ENCODE measurements around the gene ZNF655. TPM values are rescaled to one million over a fixed set of nuclear protein-coding genes. Genes with fewer than 3 reads are reported as not detected.

The ZNF655 gene
- total RNA-seq, 1 donor from 2014 or later: 74.0 TPM

DNA sequence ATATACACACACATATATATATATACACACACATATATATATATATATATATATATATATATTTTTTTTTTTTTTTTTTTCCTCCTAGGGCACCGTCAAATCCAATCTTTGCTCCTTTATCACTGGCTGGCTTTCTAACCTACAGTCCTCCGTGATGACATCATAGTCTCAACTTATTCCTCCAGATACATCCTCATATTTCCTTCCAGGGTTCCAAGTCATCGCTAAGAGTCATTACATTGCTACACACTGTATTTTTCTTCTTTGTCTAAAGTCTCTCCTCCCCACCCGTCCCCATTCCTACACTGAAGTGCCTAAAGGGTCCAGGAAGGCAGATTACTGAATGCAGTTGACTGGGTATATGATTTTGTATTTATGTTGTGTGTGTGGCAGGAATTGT is 5.4 kb upstream of the ZNF655 start:
- Mint-ChIP-seq H3K9me3 (ENCODE audit: unreplicated experiment) (peaks cover 18% of the 10 kb centered on the region), H3K4me1 (ENCODE audit: low read depth, unreplicated experiment) (peaks cover 10% of the 10 kb centered on the region), H3K27me3 (ENCODE audit: unreplicated experiment) (peaks cover 9% of the 10 kb centered on the region), H3K27ac (ENCODE audit: unreplicated experiment) (no peak overlapping the region), H3K4me3 (ENCODE audit: unreplicated experiment) (peak overlapping the region; percentile 66), H3K36me3 (ENCODE audit: unreplicated experiment) (peaks cover 9% of the 10 kb centered on the region)
- TF ChIP-seq, protein P1, sequence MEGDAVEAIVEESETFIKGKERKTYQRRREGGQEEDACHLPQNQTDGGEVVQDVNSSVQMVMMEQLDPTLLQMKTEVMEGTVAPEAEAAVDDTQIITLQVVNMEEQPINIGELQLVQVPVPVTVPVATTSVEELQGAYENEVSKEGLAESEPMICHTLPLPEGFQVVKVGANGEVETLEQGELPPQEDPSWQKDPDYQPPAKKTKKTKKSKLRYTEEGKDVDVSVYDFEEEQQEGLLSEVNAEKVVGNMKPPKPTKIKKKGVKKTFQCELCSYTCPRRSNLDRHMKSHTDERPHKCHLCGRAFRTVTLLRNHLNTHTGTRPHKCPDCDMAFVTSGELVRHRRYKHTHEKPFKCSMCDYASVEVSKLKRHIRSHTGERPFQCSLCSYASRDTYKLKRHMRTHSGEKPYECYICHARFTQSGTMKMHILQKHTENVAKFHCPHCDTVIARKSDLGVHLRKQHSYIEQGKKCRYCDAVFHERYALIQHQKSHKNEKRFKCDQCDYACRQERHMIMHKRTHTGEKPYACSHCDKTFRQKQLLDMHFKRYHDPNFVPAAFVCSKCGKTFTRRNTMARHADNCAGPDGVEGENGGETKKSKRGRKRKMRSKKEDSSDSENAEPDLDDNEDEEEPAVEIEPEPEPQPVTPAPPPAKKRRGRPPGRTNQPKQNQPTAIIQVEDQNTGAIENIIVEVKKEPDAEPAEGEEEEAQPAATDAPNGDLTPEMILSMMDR (IDR thresholded peaks at IDR 0.05; ENCODE audit: partially characterized antibody, unreplicated experiment): no peak
- no peak for DNase-seq

DNA sequence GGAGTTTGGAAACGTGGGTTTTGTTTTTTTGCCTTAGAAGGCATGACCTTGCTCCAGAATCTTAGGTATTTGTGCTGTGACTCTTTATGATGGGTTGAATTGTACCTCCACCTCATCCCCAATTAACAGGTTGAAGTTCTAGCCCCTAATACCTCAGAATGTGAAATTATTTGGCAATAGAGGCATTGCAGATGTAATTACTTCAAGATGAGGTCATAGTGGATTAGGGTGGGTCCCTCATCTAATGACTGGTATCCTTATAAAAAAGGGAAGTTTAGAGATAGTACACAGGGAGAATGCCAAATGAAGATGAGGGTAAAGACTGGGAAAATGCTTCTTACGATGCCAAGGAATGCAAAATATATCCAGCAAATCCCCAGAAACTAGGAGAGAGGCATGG is 3.5 kb upstream of the ZNF655 start:
- peaks cover 19% of the 10 kb centered on the region for H3K9me3 Mint-ChIP-seq (ENCODE audit: unreplicated experiment)
- H3K27me3 Mint-ChIP-seq (ENCODE audit: unreplicated experiment): peaks cover 11% of the 10 kb centered on the region
- H3K4me1 Mint-ChIP-seq (ENCODE audit: low read depth, unreplicated experiment): peaks cover 10% of the 10 kb centered on the region
- TF ChIP-seq, protein P1 (IDR thresholded peaks at IDR 0.05; ENCODE audit: partially characterized antibody, unreplicated experiment): no peak
- H3K27ac Mint-ChIP-seq (ENCODE audit: unreplicated experiment): peak overlapping the region; percentile 1
- DNase-seq: no peak
- no peak overlapping the region for H3K4me3 Mint-ChIP-seq (ENCODE audit: unreplicated experiment)
- no peaks in the 10 kb centered on the region for H3K36me3 Mint-ChIP-seq (ENCODE audit: unreplicated experiment)

- peaks cover 12% of the 10 kb centered on the region for H3K4me1 Mint-ChIP-seq (ENCODE audit: low read depth, unreplicated experiment)
- H3K4me3 Mint-ChIP-seq (ENCODE audit: unreplicated experiment): peak overlapping the region; percentile 97
- peak overlapping the region; percentile 100 for H3K27ac Mint-ChIP-seq (ENCODE audit: unreplicated experiment)
- H3K9me3 Mint-ChIP-seq (ENCODE audit: unreplicated experiment): peaks cover 15% of the 10 kb centered on the region
- H3K36me3 Mint-ChIP-seq (ENCODE audit: unreplicated experiment): peaks cover 3% of the 10 kb centered on the region
- TF ChIP-seq, protein P1 (IDR thresholded peaks at IDR 0.05; ENCODE audit: partially characterized antibody, unreplicated experiment): no peak
- DNase-seq: no peak
- peaks cover 11% of the 10 kb centered on the region for H3K27me3 Mint-ChIP-seq (ENCODE audit: unreplicated experiment)
Measured at GRCh38 chr7:99557196-99557607, 1.2 kb upstream of the ZNF655 start.

DNA sequence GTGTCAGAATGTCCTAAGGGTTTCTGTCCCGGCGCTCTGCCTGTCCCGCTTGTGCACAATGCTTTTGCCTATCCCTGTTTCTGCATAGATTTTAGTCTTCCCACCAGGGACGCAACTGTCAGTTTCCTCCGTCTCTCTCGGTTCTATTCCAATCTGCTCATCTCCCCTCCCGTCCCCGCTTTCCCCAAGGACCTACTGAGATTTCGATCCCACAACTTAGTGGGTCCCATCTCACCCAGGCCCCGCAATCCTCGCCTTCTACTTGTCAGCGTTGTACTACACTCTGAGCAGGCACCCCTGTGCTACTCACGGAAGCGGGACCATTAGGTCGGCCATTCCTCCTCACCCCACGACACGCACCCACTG is 519 bp upstream of the ZNF655 start:
- Mint-ChIP-seq H3K36me3 (ENCODE audit: unreplicated experiment) (peaks cover 10% of the 10 kb centered on the region), H3K9me3 (ENCODE audit: unreplicated experiment) (peaks cover 14% of the 10 kb centered on the region), H3K27ac (ENCODE audit: unreplicated experiment) (peak overlapping the region; percentile 100), H3K27me3 (ENCODE audit: unreplicated experiment) (peaks cover 11% of the 10 kb centered on the region), H3K4me1 (ENCODE audit: low read depth, unreplicated experiment) (peaks cover 8% of the 10 kb centered on the region), H3K4me3 (ENCODE audit: unreplicated experiment) (peak overlapping the region; percentile 97)
- no peak for DNase-seq
- TF ChIP-seq, protein P1 (IDR thresholded peaks at IDR 0.05; ENCODE audit: partially characterized antibody, unreplicated experiment): no peak

DNA sequence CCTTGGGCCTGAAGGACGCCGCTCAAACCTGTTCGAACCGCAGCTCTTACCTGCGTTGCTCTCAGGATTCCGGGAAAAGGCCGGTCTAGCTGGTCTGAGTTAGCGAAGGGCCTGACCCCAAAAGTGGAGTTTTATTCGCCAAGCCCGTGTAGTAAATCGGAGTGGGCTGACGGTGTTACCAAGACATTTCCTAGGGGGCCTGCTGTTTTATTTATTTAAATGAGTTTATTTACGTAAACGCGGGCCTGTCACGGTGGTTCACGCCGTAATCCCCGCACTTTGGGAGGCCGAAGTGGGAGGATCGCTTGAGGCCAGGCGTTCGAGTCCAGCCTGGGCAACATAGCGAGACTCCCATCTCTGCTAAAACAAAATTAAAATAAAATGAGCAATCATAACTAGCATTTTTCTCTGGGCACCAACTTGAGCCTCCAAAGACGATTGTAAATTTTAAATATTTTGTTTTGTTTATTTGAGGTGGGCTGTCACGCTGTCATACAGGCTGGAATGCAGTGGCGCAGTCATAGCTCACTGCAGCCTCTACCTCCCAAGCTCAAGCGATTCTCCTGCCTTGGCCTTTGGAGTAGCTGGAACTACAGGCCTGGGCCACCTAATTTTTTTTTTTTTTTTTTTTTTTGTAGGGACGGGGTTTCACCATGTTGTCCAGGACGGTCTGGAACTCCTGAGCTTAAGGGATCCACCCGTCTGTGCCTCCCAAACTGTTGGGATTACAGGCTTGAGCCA is 903 bp downstream of the ZNF655 start:
- Mint-ChIP-seq H3K4me1 (ENCODE audit: low read depth, unreplicated experiment) (peaks cover 8% of the 10 kb centered on the region), H3K27me3 (ENCODE audit: unreplicated experiment) (peaks cover 15% of the 10 kb centered on the region), H3K9me3 (ENCODE audit: unreplicated experiment) (peaks cover 14% of the 10 kb centered on the region), H3K27ac (ENCODE audit: unreplicated experiment) (peak overlapping the region; percentile 100), H3K4me3 (ENCODE audit: unreplicated experiment) (peak overlapping the region; percentile 97), H3K36me3 (ENCODE audit: unreplicated experiment) (peaks cover 10% of the 10 kb centered on the region)
- TF ChIP-seq, protein P1 (IDR thresholded peaks at IDR 0.05; ENCODE audit: partially characterized antibody, unreplicated experiment): no peak
- no peak for DNase-seq

All from glutamatergic neuron (in vitro differentiated cells).